NCI-H1436 treated with DMSO at 0.1 percent for 48 hours (cell line): Measurements from ENCODE around the gene LGALS3BP.
"Not testable (repeated sequence)": the region's sequence is repeated elsewhere in the genome, so short reads cannot be mapped to it uniquely, and the experiment has no call there.

Experiments
- DNase-seq: peaks from one replicate; lab custom pipeline; 2025; lab: John Stamatoyannopoulos, UW

LGALS3BP gene

DNA sequence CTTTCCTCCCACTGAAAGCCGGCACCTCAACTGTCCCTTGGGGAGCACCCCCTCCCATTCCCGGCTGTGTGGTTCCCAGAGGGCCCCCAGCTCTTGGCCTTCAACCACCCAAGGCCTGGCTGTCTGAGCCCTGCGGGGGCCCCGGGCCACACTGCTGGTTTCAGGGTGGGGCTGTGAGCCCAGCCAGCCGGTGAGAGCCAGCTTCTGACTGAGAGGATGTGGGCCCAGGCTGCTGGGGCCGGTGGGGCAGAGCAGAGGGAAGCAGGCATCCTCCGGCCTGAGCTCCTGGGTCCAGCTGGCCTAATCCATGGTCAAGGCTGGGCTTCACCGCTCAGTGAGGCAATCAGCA lies 875 bp upstream of the LGALS3BP start:
- DNase-seq, result no peak

- no peak for DNase-seq
These were observed 1.4 kb downstream of the LGALS3BP start for GRCh38 chr17:78977997-78978973.

DNA sequence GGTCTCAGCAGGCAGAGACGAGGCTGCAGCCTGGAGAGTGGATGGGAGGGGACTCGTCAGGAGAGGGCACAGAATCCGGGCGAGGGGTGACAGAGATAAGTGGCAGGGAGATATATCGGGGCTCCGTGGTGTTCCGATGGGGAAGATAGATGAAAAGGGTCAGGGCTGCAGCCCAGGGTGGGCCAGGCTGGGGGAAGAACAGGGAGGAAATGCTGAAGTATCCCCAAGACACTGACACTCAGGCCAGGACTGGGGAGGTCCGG lies 2.1 kb downstream of the LGALS3BP start:
- DNase-seq, result no peak

GRCh38 chr17:78976907-78977680 lies 2.6 kb downstream of the LGALS3BP start:
- no peak for DNase-seq

DNA sequence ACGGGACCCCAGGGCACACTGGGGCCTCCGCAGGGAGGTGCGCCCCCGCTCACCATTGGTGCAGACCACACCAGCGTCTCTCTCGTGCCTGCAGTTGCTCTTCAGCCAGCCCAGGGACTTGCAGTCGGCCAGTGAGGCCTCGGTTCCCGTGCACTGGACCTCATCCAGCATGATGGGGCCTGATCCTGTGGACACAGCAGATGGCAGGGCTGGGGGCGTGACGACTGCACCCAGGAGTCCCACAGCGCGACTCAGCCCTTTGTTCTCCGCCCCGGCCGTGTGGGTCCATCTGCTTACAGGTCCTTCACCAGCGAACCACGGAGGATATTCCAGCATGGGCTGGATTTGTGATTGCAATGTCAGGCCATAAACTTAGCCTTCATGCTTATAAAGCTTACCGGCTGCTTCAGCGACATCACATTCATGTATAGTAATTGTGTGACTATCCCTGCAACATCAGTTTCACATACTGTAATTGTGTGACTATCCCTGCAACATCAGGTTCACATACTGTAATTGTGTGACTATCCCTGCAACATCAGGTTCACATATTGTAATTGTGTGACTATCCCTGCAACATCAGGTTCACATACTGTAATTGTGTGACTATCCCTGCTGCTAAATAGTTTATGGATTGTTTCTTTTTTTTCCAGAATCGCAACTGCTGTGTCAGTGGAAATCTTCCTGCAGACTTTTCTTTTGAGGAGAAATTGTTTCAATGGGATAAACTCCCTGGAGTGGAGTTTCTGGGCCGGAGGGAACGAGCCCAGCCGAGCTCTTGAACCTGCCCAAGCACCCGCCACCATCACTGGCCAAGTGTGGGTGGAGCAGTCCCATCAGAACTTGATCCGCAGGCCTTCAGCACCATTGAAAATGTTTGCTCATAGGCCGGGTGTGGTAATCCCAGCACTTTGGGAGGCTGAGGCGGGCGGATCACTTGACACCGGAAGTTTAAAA lies 4.8 kb downstream of the LGALS3BP start:
- DNase-seq, result no peak

GRCh38 chr17:78973792-78974520 lies 5.8 kb downstream of the LGALS3BP start:
- DNase-seq, result no peak

DNA sequence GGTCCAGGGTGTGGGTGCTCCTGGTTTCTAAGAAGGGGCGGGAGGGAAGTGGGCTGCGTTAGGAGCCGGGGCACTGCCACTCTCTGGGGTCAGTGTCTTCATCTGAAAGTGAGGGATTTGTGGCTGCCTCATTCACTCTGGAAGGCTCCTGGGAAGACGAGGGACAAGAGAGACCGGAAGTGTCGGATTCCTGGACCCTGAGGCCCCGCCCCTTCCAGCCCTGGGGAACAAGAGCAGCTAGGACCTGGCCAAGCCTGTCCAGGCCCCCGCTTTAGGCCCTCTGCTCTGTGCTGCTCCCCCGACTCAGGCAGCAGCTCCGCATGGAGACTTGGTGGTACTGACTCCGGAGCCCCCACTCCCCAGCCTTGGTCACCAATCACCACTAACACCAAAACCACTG lies 6.5 kb downstream of the LGALS3BP start:
- no peak for DNase-seq

GRCh38 chr17:78972507-78973105 lies 7.1 kb downstream of the LGALS3BP start:
- DNase-seq, result no peak

DNA sequence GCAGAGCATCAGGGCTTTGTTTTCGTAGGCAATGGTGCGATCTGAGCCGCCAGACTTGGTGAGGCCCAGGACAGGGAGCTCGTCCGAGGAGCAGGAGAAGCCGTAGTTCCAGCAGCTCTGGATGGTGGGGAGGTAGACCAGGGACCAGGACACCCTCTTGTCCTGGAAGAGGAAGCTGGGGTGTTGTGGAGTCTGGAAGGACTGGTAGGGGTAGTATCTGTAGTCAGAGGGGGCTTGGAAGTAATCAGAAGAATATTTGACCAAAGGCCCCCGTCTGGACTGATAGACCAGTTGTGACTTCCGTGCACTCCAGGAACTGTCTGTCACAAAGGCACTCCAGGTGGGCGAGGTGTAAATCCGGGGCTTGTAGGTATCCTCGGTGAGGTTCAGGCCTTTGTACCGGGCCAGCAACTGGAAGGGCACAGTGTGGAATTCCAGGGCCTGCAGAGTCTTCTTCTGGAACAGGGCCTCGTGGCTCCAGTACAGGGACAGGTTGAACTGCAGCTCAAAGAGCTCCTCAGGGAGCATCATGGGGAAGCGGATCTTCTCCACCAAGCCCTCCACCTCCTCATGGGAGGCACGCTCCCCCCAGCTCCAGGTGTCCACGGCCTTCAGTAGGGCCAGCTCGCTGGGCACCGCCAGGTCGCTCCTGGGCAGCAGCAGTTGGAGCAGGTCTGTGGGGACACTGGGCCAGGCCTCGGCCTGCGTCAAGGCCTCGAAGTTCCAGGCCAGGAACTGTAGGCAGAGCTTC lies 7.8 kb downstream of the LGALS3BP start:
- no peak for DNase-seq

GRCh38 chr17:78970834-78971755 lies 8.6 kb downstream of the LGALS3BP start:
- DNase-seq, result peak; percentile 36

DNA sequence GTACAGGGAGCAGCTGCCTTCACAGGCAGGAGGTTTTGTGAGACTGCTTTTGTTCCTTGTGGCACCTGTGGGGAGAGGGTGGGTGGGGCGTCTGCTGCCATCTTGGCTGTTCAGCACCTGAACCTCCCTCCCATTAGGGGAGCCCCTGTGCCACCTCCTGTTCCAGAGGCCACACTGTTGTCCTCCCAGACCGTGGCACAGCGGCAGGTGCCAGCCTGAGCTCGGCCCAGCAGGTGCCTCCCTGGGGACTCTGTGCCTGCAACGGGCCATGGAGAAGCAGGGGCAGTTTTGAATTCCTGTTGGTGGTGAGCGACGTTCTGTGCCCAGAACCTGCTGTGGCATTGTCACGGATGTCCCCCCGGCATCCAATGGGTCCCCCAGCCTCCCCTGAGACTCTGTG lies 9.9 kb downstream of the LGALS3BP start:
- no peak for DNase-seq

GRCh38 chr17:78967782-78968362 lies 11.9 kb downstream of the LGALS3BP start:
- DNase-seq, result no peak

DNA sequence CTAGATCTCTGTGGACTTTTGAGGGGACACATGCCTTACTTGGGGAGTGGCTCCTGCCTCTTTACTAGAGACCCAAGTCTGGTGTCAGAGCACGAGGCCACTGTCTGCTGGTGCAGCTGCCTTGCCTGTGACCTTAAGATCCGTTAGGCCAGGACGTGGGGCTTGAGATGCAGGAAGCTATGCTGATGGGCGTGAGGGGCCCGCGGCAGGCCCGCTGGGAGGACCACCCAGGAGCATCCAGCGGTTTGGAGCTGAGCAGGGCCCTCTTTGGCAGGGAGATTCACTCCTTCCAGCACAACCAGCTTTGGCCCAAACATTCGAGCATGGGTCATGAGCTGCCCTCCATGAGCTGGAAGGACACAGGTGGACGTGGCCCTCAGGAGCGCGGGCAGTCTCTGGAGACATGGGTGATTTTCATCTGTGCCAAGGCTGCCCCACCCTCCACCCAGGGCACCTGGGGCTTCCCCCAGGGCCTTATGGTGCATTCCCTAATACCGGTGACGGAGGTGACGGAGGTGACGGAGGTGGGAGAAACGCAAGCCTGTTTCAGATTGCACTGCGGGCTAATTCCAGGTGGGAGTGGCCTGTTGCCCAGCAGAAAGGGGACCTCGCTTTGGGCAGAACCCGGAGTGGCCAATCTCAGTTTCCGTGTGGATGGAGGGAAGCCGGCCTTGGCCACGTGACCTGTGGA lies 12.7 kb downstream of the LGALS3BP start:
- DNase-seq, result no peak

GRCh38 chr17:78966123-78966813 lies 13.5 kb downstream of the LGALS3BP start:
- DNase-seq, result no peak

GRCh38 chr17:78965491-78965924 lies 14.2 kb downstream of the LGALS3BP start:
- peak; percentile 19 for DNase-seq

- no peak for DNase-seq
These were observed 16.3 kb downstream of the LGALS3BP start for GRCh38 chr17:78963378-78963777.

DNA sequence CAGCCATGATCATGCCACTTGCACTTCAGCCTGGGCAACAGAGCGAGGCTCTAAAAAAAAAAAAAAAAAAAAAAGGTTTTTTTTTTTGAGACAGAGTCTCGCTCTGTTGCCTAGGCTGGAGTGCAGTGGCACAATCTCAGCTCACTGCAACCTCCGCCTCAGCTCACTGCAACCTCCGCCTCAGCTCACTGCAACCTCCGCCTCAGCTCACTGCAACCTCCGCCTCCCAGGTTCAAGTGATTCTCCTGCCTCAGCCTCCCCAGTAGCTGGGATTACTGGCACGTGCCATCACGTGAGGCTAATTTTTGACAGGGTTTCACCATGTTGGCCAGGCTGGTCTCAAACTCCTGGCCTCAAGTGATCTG lies 16.8 kb downstream of the LGALS3BP start:
- not testable (repeated sequence) for DNase-seq
